HEK293 (cell line): ENCODE results near the gene SNX8.
A peak's percentile ranks its signal among the peaks of the same experiment; 100 is the strongest.

Experiments
- BCL11B ChIP-seq: fragments of 450-650 bp; formaldehyde crosslinking; IDR thresholded peaks from 2 replicates; pipeline ENCODE4 v1.5.1; 2016; ENCODE audit warnings: low read depth, missing biosample characterization, missing genetic modification characterization
- HOXA7 ChIP-seq: sonication (generic); formaldehyde crosslinking; IDR thresholded peaks from 2 replicates; pipeline ENCODE4 v1.8.1; 2022; ENCODE audit warnings: missing genetic modification reagents, borderline replicate concordance
- KLF1 ChIP-seq: fragments of 450-650 bp; formaldehyde crosslinking; IDR thresholded peaks from 2 replicates; pipeline ENCODE4 v1.5.1; 2016; ENCODE audit warnings: missing biosample characterization, missing genetic modification characterization
- PRDM10 ChIP-seq: fragments of 450-650 bp; formaldehyde crosslinking; IDR thresholded peaks from 2 replicates; pipeline ENCODE4 v1.5.1; 2016; ENCODE audit warnings: missing biosample characterization, missing genetic modification characterization
- PRDM6 ChIP-seq: fragments of 450-650 bp; formaldehyde crosslinking; IDR thresholded peaks from 2 replicates; pipeline ENCODE4 v1.5.1; 2017; ENCODE audit warnings: missing biosample characterization, missing genetic modification characterization
- REPIN1 ChIP-seq: fragments of 450-650 bp; formaldehyde crosslinking; IDR thresholded peaks from 2 replicates; pipeline ENCODE4 v1.5.1; 2017; ENCODE audit warnings: missing biosample characterization, missing genetic modification characterization, low read depth
- SCRT1 ChIP-seq: fragments of 450-650 bp; formaldehyde crosslinking; IDR thresholded peaks from 2 replicates; pipeline ENCODE4 v1.5.1; 2016; ENCODE audit warnings: missing biosample characterization, missing genetic modification characterization, borderline replicate concordance
- SP2 ChIP-seq: fragments of 450-650 bp; formaldehyde crosslinking; IDR thresholded peaks from 2 replicates; pipeline ENCODE4 v1.5.1; 2016; ENCODE audit warnings: missing biosample characterization, missing genetic modification characterization
- SP7 ChIP-seq: fragments of 450-650 bp; formaldehyde crosslinking; IDR thresholded peaks from 2 replicates; pipeline ENCODE4 v1.5.1; 2016; ENCODE audit warnings: missing biosample characterization, missing genetic modification characterization
- ZBTB21 ChIP-seq: fragments of 450-650 bp; formaldehyde crosslinking; IDR thresholded peaks from 2 replicates; pipeline ENCODE4 v1.5.1; 2017; ENCODE audit warnings: missing biosample characterization, missing genetic modification characterization
- ZBTB26 ChIP-seq: fragments of 450-650 bp; formaldehyde crosslinking; optimal IDR thresholded peaks from 2 replicates; pipeline ENCODE3; 2016; ENCODE audit warnings: missing biosample characterization, mild to moderate bottlenecking, missing genetic modification characterization
- ZBTB7A ChIP-seq: fragments of 450-650 bp; formaldehyde crosslinking; IDR thresholded peaks from 2 replicates; pipeline ENCODE4 v1.5.1; 2016; ENCODE audit warnings: low read depth, missing biosample characterization, missing genetic modification characterization
- ZNF121 ChIP-seq: fragments of 450-650 bp; formaldehyde crosslinking; IDR thresholded peaks from 2 replicates; pipeline ENCODE4 v1.5.1; 2016; ENCODE audit warnings: missing biosample characterization, missing genetic modification characterization
- ZNF184 ChIP-seq: fragments of 450-650 bp; IDR thresholded peaks from 2 replicates; pipeline ENCODE4 v1.5.1; 2018; ENCODE audit warnings: missing biosample characterization, mild to moderate bottlenecking, missing genetic modification characterization
- ZNF221 ChIP-seq: fragments of 450-650 bp; formaldehyde crosslinking; IDR thresholded peaks from 2 replicates; pipeline ENCODE4 v1.5.1; 2017; ENCODE audit warnings: missing biosample characterization, missing genetic modification characterization, borderline replicate concordance
- ZNF24 ChIP-seq: fragments of 450-650 bp; formaldehyde crosslinking; IDR thresholded peaks from 2 replicates; pipeline ENCODE4 v1.5.1; 2016; ENCODE audit warnings: missing biosample characterization, missing genetic modification characterization
- ZNF248 ChIP-seq: fragments of 450-650 bp; formaldehyde crosslinking; IDR thresholded peaks from 2 replicates; pipeline ENCODE4 v1.5.1; 2017; ENCODE audit warnings: missing biosample characterization, missing genetic modification characterization
- ZNF280D ChIP-seq: fragments of 450-650 bp; formaldehyde crosslinking; IDR thresholded peaks from 2 replicates; pipeline ENCODE4 v1.5.1; 2016; ENCODE audit warnings: missing biosample characterization, missing genetic modification characterization
- ZNF311 ChIP-seq: fragments of 450-650 bp; formaldehyde crosslinking; IDR thresholded peaks from 2 replicates; pipeline ENCODE4 v1.5.1; 2017; ENCODE audit warnings: missing biosample characterization, missing genetic modification characterization, borderline replicate concordance
- ZNF341 ChIP-seq: fragments of 450-650 bp; formaldehyde crosslinking; IDR thresholded peaks from 2 replicates; pipeline ENCODE4; 2016; ENCODE audit warnings: low read depth, missing biosample characterization, missing genetic modification characterization
- ZNF449 ChIP-seq: fragments of 450-650 bp; formaldehyde crosslinking; IDR thresholded peaks from 2 replicates; pipeline ENCODE4 v1.5.1; 2017; ENCODE audit warnings: missing biosample characterization, mild to moderate bottlenecking, missing genetic modification characterization, moderate library complexity
- ZNF510 ChIP-seq: fragments of 450-650 bp; formaldehyde crosslinking; IDR thresholded peaks from 2 replicates; pipeline ENCODE4 v1.5.1; 2018; ENCODE audit warnings: mild to moderate bottlenecking, missing genetic modification characterization, missing biosample characterization; ENCODE audit not compliant: insufficient replicate concordance
- ZNF513 ChIP-seq: fragments of 450-650 bp; IDR thresholded peaks from 2 replicates; pipeline ENCODE4 v1.5.1; 2018; ENCODE audit warnings: missing biosample characterization, missing genetic modification characterization
- ZNF837 ChIP-seq: fragments of 450-650 bp; formaldehyde crosslinking; IDR thresholded peaks from 2 replicates; pipeline ENCODE4 v1.5.1; 2016; ENCODE audit warnings: missing biosample characterization, missing genetic modification characterization
- ZSCAN4 ChIP-seq: fragments of 450-650 bp; formaldehyde crosslinking; IDR thresholded peaks from 2 replicates; pipeline ENCODE4 v1.5.1; 2017; ENCODE audit warnings: missing biosample characterization, missing genetic modification characterization

SNX8 gene

GRCh38 chr7:2232766-2233520, 81.3 kb downstream of the SNX8 start, which contains the start of gene MAD1L1 (continued):
- TF ChIP-seq ZNF513 (tag by site-specific recombination) (no peak), ZNF248 (tag by site-specific recombination) (no peak), ZNF341 (peak; percentile 62; the same call in 1 of the 2 replicates), BCL11B (tag by site-specific recombination) (no peak), ZBTB21 (tag by site-specific recombination) (no peak), PRDM10 (tag by site-specific recombination) (peak; percentile 93), SP7 (tag by site-specific recombination) (peak; percentile 49), ZNF837 (tag by site-specific recombination) (no peak), KLF1 (tag by site-specific recombination) (no peak), SP2 (tag by site-specific recombination) (peak; percentile 6; the same call in 1 of the 2 replicates), ZNF121 (no peak), ZSCAN4 (tag by site-specific recombination) (no peak), ZNF449 (tag by site-specific recombination) (no peak), ZBTB26 (tag by site-specific recombination) (peak; percentile 67), REPIN1 (tag by site-specific recombination) (no peak), SCRT1 (tag by site-specific recombination) (no peak), ZNF24 (tag by site-specific recombination) (0 out of 2 replicates have a peak, but pooled peaks have one; percentile 18), ZNF184 (tag by site-specific recombination) (0 out of 2 replicates have a peak, but pooled peaks have one; percentile 6), ZNF221 (tag by site-specific recombination) (no peak), ZBTB7A (tag by site-specific recombination) (0 out of 2 replicates have a peak, but pooled peaks have one; percentile 50), ZNF280D (tag by site-specific recombination) (no peak), PRDM6 (tag by site-specific recombination) (no peak), ZNF311 (tag by site-specific recombination) (no peak), ZNF510 (no peak), HOXA7 (CRISPR knock-in tag) (no peak)
